Bronchial epithelial cell (primary cell): ENCODE measurements around the gene ATN1. TPM values are rescaled to one million over a fixed set of nuclear protein-coding genes. Genes with fewer than 3 reads are reported as not detected.

Experiments
- DNase-seq: peaks from one replicate; pipeline ENCODE4 v3.0.0-alpha.2; 2010; ENCODE audit warnings: low read depth
- FAIRE-seq: peaks from 2 replicates; lab custom pipeline; 2011; peaks lifted over from hg19 to GRCh38; lab: Jason Lieb, UNC
- H3K27me3 ChIP-seq: 2 replicates; pipeline ENCODE4 v1.5.1; 2011; ENCODE audit warnings: low read length; ENCODE audit not compliant: control insufficient read depth, insufficient read depth
- H3K36me3 ChIP-seq: 2 replicates; pipeline ENCODE4 v1.5.1; 2011; ENCODE audit warnings: low read length; ENCODE audit not compliant: control insufficient read depth, insufficient read depth
- H3K4me3 ChIP-seq: 2 replicates; pipeline ENCODE4 v1.5.1; 2011; ENCODE audit warnings: mild to moderate bottlenecking, low read depth, low read length, control low read depth
- CTCF ChIP-seq: IDR thresholded peaks from 2 replicates; pipeline ENCODE4 v1.5.1; 2011; ENCODE audit warnings: mild to moderate bottlenecking, moderate library complexity, low read length, control low read depth, inconsistent platforms; ENCODE audit not compliant: insufficient read depth, severe bottlenecking
- total RNA-seq: library from RNA; depleted of rRNA; stranded (reverse); fragments of >200 nt; gene quantifications from 2 replicates; pipeline ENCODE4 v1.2.1, GENCODE V29; 2014

ATN1 gene
- total RNA-seq, 1 donor from 2014 or later, result 7.1 TPM

DNA sequence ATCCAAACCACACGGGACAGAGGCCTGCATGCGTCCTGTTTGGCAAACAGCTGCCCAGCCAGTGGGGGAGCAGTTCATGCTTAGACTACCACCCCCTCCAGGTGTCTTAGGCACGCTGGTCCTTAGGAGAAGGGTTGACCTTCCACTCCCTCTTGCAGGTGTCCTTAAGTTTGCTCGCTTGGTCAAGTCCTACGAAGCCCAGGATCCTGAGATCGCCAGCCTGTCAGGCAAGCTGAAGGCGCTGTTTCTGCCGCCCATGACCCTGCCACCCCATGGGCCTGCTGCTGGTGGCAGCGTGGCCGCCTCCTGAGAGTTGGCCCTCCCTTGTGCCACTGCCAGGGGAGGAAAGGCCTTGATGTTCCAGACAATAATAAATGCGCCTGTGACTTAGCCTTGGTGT lies 17.9 kb downstream of the ATN1 start:
- FAIRE-seq, result no peak
- no peak for TF ChIP-seq CTCF
- H3K4me3 ChIP-seq, result no peak overlapping the region
- H3K27me3 ChIP-seq, result no peaks in the 10 kb centered on the region
- peaks cover 6% of the 10 kb centered on the region for H3K36me3 ChIP-seq
- no peak for DNase-seq

DNA sequence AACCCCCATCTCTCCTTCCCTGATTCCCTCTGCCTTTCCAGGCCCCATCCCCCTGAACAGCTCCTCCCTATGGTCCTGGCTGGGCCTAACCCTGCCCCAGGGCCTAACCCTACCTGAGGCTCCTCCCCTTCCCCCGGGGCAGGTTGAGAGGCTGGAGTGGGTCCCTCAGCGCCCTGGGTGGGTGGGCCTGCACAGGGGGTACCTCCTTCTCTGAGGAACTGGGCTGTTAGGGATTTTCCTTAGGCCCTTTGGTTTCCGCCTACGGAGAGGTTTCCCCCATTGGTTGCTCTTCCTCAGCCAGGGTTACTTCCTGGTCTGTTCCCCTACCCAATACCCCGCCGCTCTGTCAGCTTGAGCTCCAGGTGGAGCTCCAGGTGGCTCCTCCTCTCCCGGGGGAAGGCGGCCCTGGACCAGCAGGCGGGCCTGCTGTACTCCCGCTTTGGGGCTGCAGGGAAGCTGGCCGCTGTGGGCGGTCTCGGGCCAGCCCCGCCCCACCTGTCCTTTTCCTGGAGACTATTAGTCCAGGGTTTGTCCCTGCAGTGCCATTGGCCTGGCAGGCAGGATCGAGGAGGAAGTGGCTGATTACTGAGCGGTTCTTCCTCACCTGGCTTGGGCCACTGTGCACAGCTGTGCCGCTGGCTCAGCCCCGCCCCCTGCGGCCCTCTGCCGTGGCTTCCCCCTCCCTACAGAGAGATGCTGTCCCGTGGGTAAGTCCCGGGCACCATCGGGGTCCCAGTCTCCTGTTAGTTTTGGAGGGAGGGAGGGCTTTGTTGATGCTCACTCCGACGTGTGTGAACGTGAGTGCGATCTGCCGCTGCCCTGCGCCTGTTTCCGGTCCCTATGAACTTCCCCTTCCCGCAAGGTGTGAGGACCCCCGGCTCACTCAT lies 18.5 kb downstream of the ATN1 start:
- TF ChIP-seq CTCF, result no peak
- Histone ChIP-seq H3K36me3 (peaks cover 2% of the 10 kb centered on the region), H3K27me3 (no peaks in the 10 kb centered on the region), H3K4me3 (peak overlapping the region; percentile 55)
- DNase-seq, result peak; percentile 96
- peak; percentile 60 for FAIRE-seq

GRCh38 chr12:6946920-6947374 lies 19.2 kb downstream of the ATN1 start:
- peaks cover 2% of the 10 kb centered on the region for H3K36me3 ChIP-seq
- H3K4me3 ChIP-seq, result peak overlapping the region; percentile 55
- no peaks in the 10 kb centered on the region for H3K27me3 ChIP-seq
- TF ChIP-seq CTCF, result no peak
- no peak for DNase-seq
- FAIRE-seq, result no peak

DNA sequence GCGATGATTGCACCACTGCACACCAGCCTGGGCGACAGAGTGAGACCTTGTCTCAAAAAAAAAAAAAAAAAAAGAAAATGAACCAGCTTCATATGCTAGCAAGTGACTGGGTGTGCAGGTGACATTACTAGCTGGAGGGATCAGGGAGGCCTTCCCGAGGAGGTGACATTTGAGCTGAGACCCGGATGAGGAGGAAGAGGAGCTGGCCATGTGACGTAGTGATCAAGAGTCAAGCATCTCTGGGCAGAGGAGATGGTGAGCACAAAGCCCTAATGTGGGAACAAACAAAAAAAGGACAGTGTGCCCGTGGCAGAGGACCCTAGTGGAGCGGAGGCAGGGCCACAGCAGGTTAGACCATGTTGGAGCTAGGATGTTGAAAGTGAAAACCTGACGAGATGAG lies 19.9 kb downstream of the ATN1 start:
- DNase-seq (no peak), FAIRE-seq (no peak)
- no peaks in the 10 kb centered on the region for H3K27me3 ChIP-seq
- no peak overlapping the region for H3K4me3 ChIP-seq
- no peak for TF ChIP-seq CTCF
- peaks cover 2% of the 10 kb centered on the region for H3K36me3 ChIP-seq

DNA sequence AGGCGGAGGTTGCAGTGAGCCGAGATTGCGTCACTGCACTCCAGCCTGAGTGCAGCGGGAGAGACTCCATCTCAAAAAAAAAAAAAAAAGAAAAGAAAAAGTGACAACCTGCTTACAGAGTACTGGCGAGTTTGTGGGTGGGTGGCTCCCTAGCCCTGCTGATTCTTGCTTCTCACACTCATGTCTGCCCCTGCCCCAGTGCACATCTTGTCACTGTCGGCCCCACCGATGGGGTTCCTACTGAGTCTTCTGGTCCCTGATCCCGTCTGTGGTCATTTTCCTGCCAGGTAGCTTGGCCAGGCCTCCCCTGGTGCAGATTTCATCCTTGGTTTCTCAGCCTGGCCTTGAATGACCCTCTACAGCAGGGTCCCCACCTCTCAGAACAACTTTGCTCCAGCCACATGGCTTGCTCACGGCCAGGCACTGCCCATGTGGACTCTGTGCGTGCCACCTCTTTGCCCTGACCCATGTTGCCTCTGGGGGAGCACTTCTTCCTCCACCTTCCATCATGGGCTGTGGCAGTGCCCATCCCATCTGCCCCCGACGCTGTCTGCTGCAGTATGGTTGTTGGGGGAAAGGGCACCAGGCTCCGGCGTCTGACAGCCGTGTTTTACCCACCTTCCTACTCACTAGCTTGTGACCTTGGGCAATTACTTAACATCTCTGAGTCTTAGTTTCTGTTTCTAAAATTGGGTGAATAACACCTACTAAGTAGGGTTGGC lies 21.3 kb downstream of the ATN1 start:
- no peaks in the 10 kb centered on the region for H3K27me3 ChIP-seq
- peaks cover 2% of the 10 kb centered on the region for H3K36me3 ChIP-seq
- FAIRE-seq (no peak), DNase-seq (no peak)
- no peak overlapping the region for H3K4me3 ChIP-seq
- TF ChIP-seq CTCF, result peak; percentile 1
